K562 (cell line): ENCODE measurements around the gene RAP1GAP2. TPM values are rescaled to one million over a fixed set of nuclear protein-coding genes. Genes with fewer than 3 reads are reported as not detected.

Experiments used
- ATAC-seq: fragments of 200-7000 bp; cut with Tn5 transposase; 3 replicates; pipeline ENCODE4 v1.9.1; 2020; ENCODE audit warnings: moderate library complexity
- BruUV-seq: library from RNA; stranded (reverse); fragments of 400-500 nt; replicated peaks from 2 replicates; lab custom pipeline; 2021; lab: Mats Ljungman, UMichigan
- CTCF ChIA-PET: fragments of 300-600 bp; formaldehyde crosslinking; extraction: SDS; loops from one replicate; lab custom pipeline; 2021; ENCODE audit warnings: low intra/inter-chr PET ratio; lab: Yijun Ruan, JAX
- POLR2A ChIA-PET: fragments of 300-600, 350-650 bp; sonication (Branson Sonifier 250); formaldehyde crosslinking; extraction: SDS; loops from one replicate; lab custom pipeline; 2021; ENCODE audit warnings: antibody characterized with exemption, inconsistent platforms; lab: Yijun Ruan, JAX
- DNase-seq, 4 experiments: peaks; one replicate each; pipeline versions ENCODE4 v3.0.0 to v3.0.0-alpha.2; 2011 to 2018; ENCODE audit warnings: low spot score in 3 of 4, mixed read lengths in 3 of 4; ENCODE audit errors: extremely low read depth in 1 of 4
- FAIRE-seq: peaks from 2 replicates; lab custom pipeline; 2011; peaks lifted over from hg19 to GRCh38; lab: Jason Lieb, UNC
- H2AFZ ChIP-seq: 2 replicates; pipeline ENCODE4 v1.6.0; 2011; ENCODE audit warnings: low read depth, low read length, control low read depth, inconsistent platforms
- H3K27ac ChIP-seq: fragments of 200-600 bp; 3 replicates; pipeline ENCODE4 v1.8.0; 2011; ENCODE audit warnings: low read depth, mild to moderate bottlenecking, control low read depth, inconsistent platforms, low read length, moderate library complexity, mixed read lengths; ENCODE audit errors: extremely low read depth
- H3K27me3 ChIP-seq, 2 experiments: fragments of 300-600 bp in 1 of 2; 2 replicates in 1 of 2; 3 replicates in 1 of 2; pipeline versions ENCODE4 v1.6.0 to v1.8.0; 2011; ENCODE audit warnings: inconsistent platforms in 2 of 2, low read length in 2 of 2, mild to moderate bottlenecking in 1 of 2, mixed read lengths in 1 of 2, moderate library complexity in 1 of 2; ENCODE audit not compliant: control insufficient read depth in 2 of 2, insufficient read depth in 2 of 2
- H3K36me3 ChIP-seq: fragments of 300-600 bp; 3 replicates; pipeline ENCODE4 v1.8.0; 2011; ENCODE audit warnings: mild to moderate bottlenecking, low read length, inconsistent platforms; ENCODE audit not compliant: control insufficient read depth, insufficient read depth
- H3K4me1 ChIP-seq, 2 experiments: fragments of 200-600 bp in 1 of 2; replicated peaks in 1 of 2; 2 replicates in 1 of 2; 3 replicates in 1 of 2; pipeline versions ENCODE4 v1.5.1 to v1.8.0; 2011; ENCODE audit warnings: inconsistent platforms in 2 of 2, low read length in 2 of 2, mild to moderate bottlenecking in 1 of 2, mixed read lengths in 1 of 2, moderate library complexity in 1 of 2; ENCODE audit not compliant: control insufficient read depth in 2 of 2, insufficient read depth in 2 of 2
- H3K4me2 ChIP-seq: 2 replicates; pipeline ENCODE4 v1.6.1; 2011; ENCODE audit warnings: low read length, control low read depth, inconsistent platforms, mixed read lengths; ENCODE audit not compliant: insufficient read depth
- H3K4me3 ChIP-seq: fragments of 200-600 bp; sonication (generic), shearing (Covaris generic); 2 replicates; pipeline ENCODE4 v1.5.1; 2016; ENCODE audit warnings: control low read depth, inconsistent platforms
- H3K79me2 ChIP-seq: fragments of 200-600 bp; 3 replicates; pipeline ENCODE4 v1.8.0; 2011; ENCODE audit warnings: low read length, inconsistent platforms; ENCODE audit not compliant: control insufficient read depth, insufficient read depth
- H3K9ac ChIP-seq, 2 experiments: 2 replicates each; pipeline versions ENCODE4 v1.6.0 to v1.6.1; 2011; ENCODE audit warnings: low read depth in 2 of 2, low read length in 2 of 2, control low read depth in 1 of 2, inconsistent platforms in 1 of 2, mild to moderate bottlenecking in 1 of 2, mixed read lengths in 1 of 2; ENCODE audit not compliant: insufficient read depth in 1 of 2
- H3K9me1 ChIP-seq: one replicate; pipeline ENCODE4 v1.6.0; 2011; ENCODE audit warnings: inconsistent platforms, mild to moderate bottlenecking, low read length, moderate library complexity; ENCODE audit not compliant: control insufficient read depth, insufficient read depth
- H3K9me3 ChIP-seq: replicated peaks from 2 replicates; pipeline ENCODE4 v1.5.1; 2011; ENCODE audit warnings: low read depth, low read length, inconsistent platforms; ENCODE audit not compliant: control insufficient read depth, insufficient read depth
- H4K20me1 ChIP-seq: replicated peaks from 2 replicates; pipeline ENCODE4 v1.6.1; 2011; ENCODE audit warnings: low read length, inconsistent platforms, mixed read lengths; ENCODE audit not compliant: control insufficient read depth, insufficient read depth
- BRF1 ChIP-seq: IDR thresholded peaks from 3 replicates; pipeline ENCODE4 v1.6.1; 2011; ENCODE audit warnings: borderline replicate concordance, mild to moderate bottlenecking; ENCODE audit not compliant: insufficient read length; ENCODE audit errors: extremely low read depth
- CHD1 ChIP-seq: fragments of 200-600 bp; sonication (generic); IDR thresholded peaks from one replicate; pipeline ENCODE4 v1.6.1; 2012; ENCODE audit warnings: mild to moderate bottlenecking, moderate library complexity, low read length, inconsistent platforms
- ESRRB ChIP-seq: fragments of 250-450 bp; sonication (Bioruptor Pico); IDR thresholded peaks from 2 replicates; pipeline ENCODE4 v1.5.0; 2020; ENCODE audit warnings: mild to moderate bottlenecking, moderate library complexity, borderline replicate concordance
- FIP1L1 ChIP-seq: fragments of 200-400 bp; formaldehyde crosslinking; IDR thresholded peaks from 2 replicates; pipeline ENCODE4 v1.6.1; 2018; ENCODE audit warnings: mild to moderate bottlenecking, low read depth, low read length; ENCODE audit not compliant: poor library complexity, severe bottlenecking
- HNRNPLL ChIP-seq: fragments of 200-400 bp; formaldehyde crosslinking; IDR thresholded peaks from 2 replicates; pipeline ENCODE4 v1.6.1; 2017; ENCODE audit warnings: low read length, low read depth, mild to moderate bottlenecking; ENCODE audit not compliant: poor library complexity, severe bottlenecking
- NBN ChIP-seq: fragments of 450-650 bp; IDR thresholded peaks from 2 replicates; pipeline ENCODE4 v1.6.1; 2016; ENCODE audit warnings: low read depth, mild to moderate bottlenecking
- NFRKB ChIP-seq: fragments of 450-650 bp; IDR thresholded peaks from 2 replicates; pipeline ENCODE4 v1.6.1; 2016; ENCODE audit warnings: low read depth
- POLR3G ChIP-seq: IDR thresholded peaks from 2 replicates; pipeline ENCODE4 v1.6.1; 2011; ENCODE audit not compliant: insufficient read length, insufficient replicate concordance; ENCODE audit errors: extremely low read depth
- SMARCC2 ChIP-seq: fragments of 450-650 bp; IDR thresholded peaks from 2 replicates; pipeline ENCODE4 v1.6.1; 2017; ENCODE audit warnings: antibody characterized with exemption, moderate library complexity, mild to moderate bottlenecking, low read depth
- THRAP3 ChIP-seq: fragments of 450-650 bp; IDR thresholded peaks from 2 replicates; pipeline ENCODE4 v1.6.1; 2016; ENCODE audit warnings: mild to moderate bottlenecking, inconsistent platforms, borderline replicate concordance
- TSC22D4 ChIP-seq: fragments of 450-650 bp; IDR thresholded peaks from 2 replicates; pipeline ENCODE4 v1.6.1; 2016; ENCODE audit warnings: missing genetic modification characterization, missing biosample characterization, control low read depth
- WHSC1 ChIP-seq: IDR thresholded peaks from one replicate; pipeline ENCODE4 v1.6.1; 2012; ENCODE audit warnings: low read length, control low read depth, inconsistent platforms
- YY1 ChIP-seq, 3 experiments: IDR thresholded peaks; 2 replicates each; pipeline ENCODE4 v1.6.1; 2011; ENCODE audit warnings: low read length in 2 of 3, mild to moderate bottlenecking in 2 of 3, moderate library complexity in 2 of 3, borderline replicate concordance in 1 of 3, control low read depth in 1 of 3, low read depth in 1 of 3; ENCODE audit not compliant: insufficient read depth in 3 of 3, insufficient replicate concordance in 2 of 3, control insufficient read depth in 1 of 3, insufficient read length in 1 of 3; ENCODE audit errors: extremely low read depth in 1 of 3
- ZBED1 ChIP-seq: IDR thresholded peaks from 2 replicates; pipeline ENCODE4 v1.6.1; 2014
- ZNF507 ChIP-seq: conservative IDR thresholded peaks from 2 replicates; pipeline ENCODE4 v1.6.1; 2017; ENCODE audit warnings: missing genetic modification characterization, missing compliant biosample characterization
- ZNF766 ChIP-seq: fragments of 200-800 bp; sonication (Bioruptor generic); conservative IDR thresholded peaks from 2 replicates; pipeline ENCODE4 v1.6.1; 2016; ENCODE audit warnings: missing genetic modification characterization, missing compliant biosample characterization
- ZNF79 ChIP-seq: fragments of 250-450 bp; sonication (Bioruptor Pico); IDR thresholded peaks from 2 replicates; pipeline ENCODE4 v1.4.0; 2020; ENCODE audit warnings: low read depth, mild to moderate bottlenecking, moderate library complexity
- WGBS: fragments of 100-300 bp; shearing (Covaris generic); methylation state at CpG from one replicate; pipeline ENCODE4 v1.1.6; 2016; ENCODE audit warnings: low coverage, mixed read lengths; ENCODE audit not compliant: insufficient coverage; ENCODE audit errors: missing lambda C conversion rate; 5-methylcytosine and 5-hydroxymethylcytosine counted together
- in situ Hi-C: fragments of 300-500 bp; cut with MboI; formaldehyde crosslinking; loops from 4 replicates; pipeline ENCODE4 v1.15.0; 2018; ENCODE audit warnings: inconsistent platforms, mixed read lengths
- intact Hi-C: fragments of 100-400 bp; cut with micrococcal nuclease; formaldehyde crosslinking; loops from 2 replicates; pipeline ENCODE4 v1.14.2; 2022
- polyA plus RNA-seq, 8 experiments: library from polyadenylated mRNA; depleted of rRNA in 4 of 8; stranded (reverse) in 5 of 8; unstranded in 3 of 8; fragments of >200 nt; fragmentation: Nextera tagmentation in 2 of 8; fragmentation: Illumina TruSeq in 1 of 8; extraction: Ambion mirVana in 2 of 8; extraction: Trizol in 1 of 8; gene quantifications; 2 replicates each; pipeline versions ENCODE4 v1.2.1 to v1.2.3, GENCODE V29; 2011 to 2014; ENCODE audit warnings: inconsistent platforms in 1 of 8, missing spikeins in 1 of 8
- total RNA-seq, 7 experiments: library from RNA; depleted of rRNA in 6 of 7; stranded (reverse); fragments of >200 nt in 6 of 7; fragmentation: Illumina TruSeq in 2 of 7; extraction: Trizol in 2 of 7; gene quantifications; 2 replicates each; pipeline versions ENCODE4 v1.2.1 to v1.2.3, GENCODE V29; 2011 to 2021; ENCODE audit warnings: low replicate concordance in 1 of 7
- TF ChIP-seq, protein P1 (sequence below): sonication (generic); formaldehyde crosslinking; IDR thresholded peaks from 2 replicates; pipeline ENCODE4 v1.8.1; 2022; ENCODE audit warnings: missing genetic modification reagents
- TF ChIP-seq, protein P2 (sequence below): fragments of 250-450 bp; sonication (Bioruptor Pico); IDR thresholded peaks from 2 replicates; pipeline ENCODE4 v1.9.0; 2021; ENCODE audit warnings: mild to moderate bottlenecking
- TF ChIP-seq, protein P3 (sequence below): fragments of 450-650 bp; IDR thresholded peaks from 2 replicates; pipeline ENCODE4 v1.6.1; 2018; ENCODE audit warnings: mild to moderate bottlenecking, low read depth; ENCODE audit not compliant: partially characterized antibody

RAP1GAP2 gene
- total and polyA plus RNA-seq, 9 of the 15 experiments (the other 6 are each of a cell fraction or from before 2014, with no cell fraction given): 0.01 to 1.3 (median 0.42) TPM; not detected in 1

DNA sequence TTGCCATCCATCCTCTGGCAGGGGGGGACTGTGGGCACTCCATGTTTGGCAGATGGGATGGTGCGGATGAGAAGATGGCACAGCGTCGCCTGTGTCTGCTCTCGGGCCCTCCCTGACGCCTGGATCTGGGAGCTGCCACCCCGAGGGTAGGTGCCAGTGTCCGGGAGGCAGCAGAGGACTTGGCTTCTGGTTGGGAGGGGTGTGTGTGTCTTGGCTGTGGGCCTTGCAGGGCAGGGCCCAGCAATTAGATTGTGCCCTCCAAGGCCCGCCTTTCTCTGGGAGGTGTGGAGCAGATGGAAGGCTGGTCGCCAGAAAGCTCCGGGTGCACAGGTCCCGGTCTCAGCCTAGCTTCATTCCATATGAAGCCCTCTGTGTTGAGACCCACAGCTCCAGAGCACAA is 1.4 kb downstream of the RAP1GAP2 start (continued):
- TF ChIP-seq, protein P1, sequence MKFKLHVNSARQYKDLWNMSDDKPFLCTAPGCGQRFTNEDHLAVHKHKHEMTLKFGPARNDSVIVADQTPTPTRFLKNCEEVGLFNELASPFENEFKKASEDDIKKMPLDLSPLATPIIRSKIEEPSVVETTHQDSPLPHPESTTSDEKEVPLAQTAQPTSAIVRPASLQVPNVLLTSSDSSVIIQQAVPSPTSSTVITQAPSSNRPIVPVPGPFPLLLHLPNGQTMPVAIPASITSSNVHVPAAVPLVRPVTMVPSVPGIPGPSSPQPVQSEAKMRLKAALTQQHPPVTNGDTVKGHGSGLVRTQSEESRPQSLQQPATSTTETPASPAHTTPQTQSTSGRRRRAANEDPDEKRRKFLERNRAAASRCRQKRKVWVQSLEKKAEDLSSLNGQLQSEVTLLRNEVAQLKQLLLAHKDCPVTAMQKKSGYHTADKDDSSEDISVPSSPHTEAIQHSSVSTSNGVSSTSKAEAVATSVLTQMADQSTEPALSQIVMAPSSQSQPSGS (CRISPR knock-in tag): no peak
- TF ChIP-seq NBN: no peak
- no peak for TF ChIP-seq ESRRB (CRISPR knock-in tag)
- TF ChIP-seq YY1 (IDR thresholded peaks at IDR 0.05; ENCODE audit: borderline replicate concordance in 1 of 3, control insufficient read depth in 1 of 3, extremely low read depth in 1 of 3, insufficient read depth in 3 of 3, insufficient read length in 1 of 3, insufficient replicate concordance in 2 of 3, low read depth in 1 of 3, low read length in 2 of 3): no peak
- TF ChIP-seq ZNF507 (tag): no peak
- TF ChIP-seq SMARCC2: no peak
- no peak for TF ChIP-seq WHSC1
- TF ChIP-seq, all 486 proteins: peak for 0

DNA sequence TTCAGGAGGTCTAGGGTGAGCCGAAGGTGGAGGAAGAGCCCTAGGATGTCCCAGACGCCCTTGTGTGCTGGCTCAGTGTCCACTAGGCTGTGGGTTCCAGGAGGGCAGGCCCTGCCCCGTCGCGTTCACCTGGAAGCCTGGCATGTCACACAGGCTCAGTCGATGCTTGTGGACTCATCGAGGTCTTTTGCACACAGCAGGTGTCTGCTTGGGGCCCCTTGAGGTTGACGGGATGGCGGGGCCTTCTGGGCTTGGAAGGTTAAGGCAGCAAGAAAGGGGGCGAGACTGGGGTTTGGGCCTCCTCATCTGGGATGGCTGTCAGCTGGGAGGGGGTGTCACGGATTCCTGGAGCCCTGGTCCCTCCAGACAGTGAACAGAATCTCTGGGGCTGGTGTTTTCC is 1.9 kb downstream of the RAP1GAP2 start:
- Histone ChIP-seq H3K4me1 (peaks cover 0 to 12% of the 10 kb centered on the region in 2 experiments; a peak in 1 of 5 replicates), H3K4me2 (no peak overlapping the region)
- no peak for TF ChIP-seq ZNF79
- no peak for TF ChIP-seq FIP1L1
- TF ChIP-seq, protein P2, sequence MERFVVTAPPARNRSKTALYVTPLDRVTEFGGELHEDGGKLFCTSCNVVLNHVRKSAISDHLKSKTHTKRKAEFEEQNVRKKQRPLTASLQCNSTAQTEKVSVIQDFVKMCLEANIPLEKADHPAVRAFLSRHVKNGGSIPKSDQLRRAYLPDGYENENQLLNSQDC (CRISPR knock-in tag): no peak
- TF ChIP-seq BRF1: no peak
- TF ChIP-seq ZBED1: no peak
- no peak for TF ChIP-seq ZNF766 (CRISPR knock-in tag)
- TF ChIP-seq NFRKB: no peak
- TF ChIP-seq POLR3G: no peak
- no peak for TF ChIP-seq TSC22D4 (tag)
- TF ChIP-seq, protein P3, sequence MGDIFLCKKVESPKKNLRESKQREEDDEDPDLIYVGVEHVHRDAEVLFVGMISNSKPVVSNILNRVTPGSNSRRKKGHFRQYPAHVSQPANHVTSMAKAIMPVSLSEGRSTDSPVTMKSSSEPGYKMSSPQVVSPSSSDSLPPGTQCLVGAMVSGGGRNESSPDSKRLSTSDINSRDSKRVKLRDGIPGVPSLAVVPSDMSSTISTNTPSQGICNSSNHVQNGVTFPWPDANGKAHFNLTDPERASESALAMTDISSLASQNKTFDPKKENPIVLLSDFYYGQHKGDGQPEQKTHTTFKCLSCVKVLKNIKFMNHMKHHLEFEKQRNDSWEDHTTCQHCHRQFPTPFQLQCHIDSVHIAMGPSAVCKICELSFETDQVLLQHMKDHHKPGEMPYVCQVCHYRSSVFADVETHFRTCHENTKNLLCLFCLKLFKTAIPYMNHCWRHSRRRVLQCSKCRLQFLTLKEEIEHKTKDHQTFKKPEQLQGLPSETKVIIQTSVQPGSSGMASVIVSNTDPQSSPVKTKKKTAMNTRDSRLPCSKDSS: no peak
- TF ChIP-seq HNRNPLL: no peak
- TF ChIP-seq CHD1: no peak
- no peak for TF ChIP-seq THRAP3

More for the DNA sequence above, 1.9 kb downstream of the RAP1GAP2 start:
- Histone ChIP-seq H3K9me1 (no peaks in the 10 kb centered on the region), H2AFZ (no peak overlapping the region), H3K36me3 (no peaks in the 10 kb centered on the region), H3K9ac (no peak overlapping the region), H3K27ac (no peak overlapping the region), H3K27me3 (peaks cover 13 to 57% of the 10 kb centered on the region in 2 experiments; a peak in 4 of 5 replicates), H3K9me3 (no peaks in the 10 kb centered on the region), H3K79me2 (no peaks in the 10 kb centered on the region), H4K20me1 (no peaks in the 10 kb centered on the region), H3K4me3 (no peak overlapping the region)
- WGBS: 4% methylated on average over 8 of the region's 11 CpGs
- BruUV-seq: no TSS peak
- ATAC-seq: no peak
- FAIRE-seq: no peak
- in situ Hi-C loops: no loop called here
- ChIA-PET POLR2A (no interaction called here), CTCF (no interaction called here)
- DNase-seq: no peak
- intact Hi-C loops: no loop called here
